Endothelial cell of umbilical vein (primary cell): ENCODE data around the gene CENPK. TPM values are rescaled to one million over a fixed set of nuclear protein-coding genes. Genes with fewer than 3 reads are reported as not detected.

Experiments
- BruUV-seq: library from RNA; stranded (reverse); fragments of 400-500 nt; replicated peaks from 2 replicates; lab custom pipeline; 2021; lab: Mats Ljungman, UMichigan
- CTCF ChIA-PET: fragments of 300-600, 350-600 bp; sonication (Branson Sonifier 250); formaldehyde crosslinking; loops from one replicate; lab custom pipeline; 2021; ENCODE audit warnings: antibody characterized with exemption, inconsistent platforms; lab: Charles Lee
- POLR2A ChIA-PET: fragments of 300-600, 350-600 bp; sonication (Branson Sonifier 250); formaldehyde crosslinking; loops from one replicate; lab custom pipeline; 2021; ENCODE audit warnings: antibody characterized with exemption, inconsistent platforms; lab: Charles Lee
- DNase-seq: peaks from one replicate; pipeline ENCODE4 v3.0.0-alpha.2; 2011; ENCODE audit warnings: low read depth, low spot score
- FAIRE-seq: peaks from 2 replicates; lab custom pipeline; 2011; peaks lifted over from hg19 to GRCh38; lab: Jason Lieb, UNC
- H2AFZ ChIP-seq: 2 replicates; pipeline ENCODE4 v1.6.0; 2012; ENCODE audit warnings: low read depth, low read length, control low read depth, inconsistent platforms
- H3K27ac ChIP-seq: 2 replicates; pipeline ENCODE4 v1.5.1; 2011; ENCODE audit warnings: low read depth, mild to moderate bottlenecking, control low read depth, low read length, moderate library complexity; ENCODE audit not compliant: insufficient read depth
- H3K27me3 ChIP-seq, 2 experiments: 2 replicates each; pipeline versions ENCODE4 v1.6.0 to v1.6.1; 2011; ENCODE audit warnings: low read length in 2 of 2, mixed read lengths in 1 of 2; ENCODE audit not compliant: control insufficient read depth in 2 of 2, insufficient read depth in 2 of 2
- H3K36me3 ChIP-seq, 2 experiments: 2 replicates in 1 of 2; 3 replicates in 1 of 2; pipeline ENCODE4 v1.5.1; 2011; ENCODE audit warnings: low read length in 2 of 2, mild to moderate bottlenecking in 1 of 2, moderate library complexity in 1 of 2; ENCODE audit not compliant: control insufficient read depth in 2 of 2, insufficient read depth in 2 of 2; ENCODE audit errors: extremely low read depth in 1 of 2
- H3K4me1 ChIP-seq: 3 replicates; pipeline ENCODE4 v1.5.1; 2011; ENCODE audit warnings: mild to moderate bottlenecking, low read length; ENCODE audit not compliant: control insufficient read depth, insufficient read depth; ENCODE audit errors: extremely low read depth
- H3K4me2 ChIP-seq: 2 replicates; pipeline ENCODE4 v1.6.1; 2011; ENCODE audit warnings: low read length, control low read depth, mixed read lengths; ENCODE audit not compliant: insufficient read depth
- H3K4me3 ChIP-seq, 3 experiments: fragments of 200-600 bp in 1 of 3; sonication (generic), shearing (Covaris generic) in 1 of 3; replicated peaks in 1 of 3; 2 replicates each; pipeline ENCODE4 v1.5.1; 2011 to 2016; ENCODE audit warnings: control low read depth in 3 of 3, low read length in 3 of 3, mild to moderate bottlenecking in 2 of 3, inconsistent platforms in 1 of 3, low read depth in 1 of 3, moderate library complexity in 1 of 3; ENCODE audit not compliant: insufficient read depth in 1 of 3
- H3K79me2 ChIP-seq: 2 replicates; pipeline ENCODE4 v1.6.0; 2012; ENCODE audit warnings: low read length, inconsistent platforms; ENCODE audit not compliant: control insufficient read depth, insufficient read depth
- H3K9ac ChIP-seq: replicated peaks from 2 replicates; pipeline ENCODE3; 2011; ENCODE audit warnings: low read length, control low read depth; ENCODE audit not compliant: insufficient read depth; ENCODE audit errors: extremely low read depth
- H3K9me1 ChIP-seq: replicated peaks from 3 replicates; pipeline ENCODE4 v1.6.0; 2011; ENCODE audit warnings: mild to moderate bottlenecking, low read length; ENCODE audit not compliant: control insufficient read depth, insufficient read depth; ENCODE audit errors: extremely low read depth
- H3K9me3 ChIP-seq: replicated peaks from 2 replicates; pipeline ENCODE4 v1.5.1; 2012; ENCODE audit warnings: low read length, inconsistent platforms; ENCODE audit not compliant: control insufficient read depth, insufficient read depth
- H4K20me1 ChIP-seq: replicated peaks from 2 replicates; pipeline ENCODE3; 2011; ENCODE audit warnings: mild to moderate bottlenecking, low read length; ENCODE audit not compliant: control insufficient read depth, insufficient read depth; ENCODE audit errors: extremely low read depth
- CTCF ChIP-seq, 2 donors: IDR thresholded peaks; 1 replicate in 1 of 2; 2 replicates in 1 of 2; pipeline ENCODE4 v1.5.1; 2011; ENCODE audit warnings: low read length in 2 of 2, mild to moderate bottlenecking in 2 of 2, moderate library complexity in 2 of 2, control low read depth in 1 of 2, inconsistent platforms in 1 of 2, low read depth in 1 of 2; ENCODE audit not compliant: insufficient read depth in 1 of 2; ENCODE audit errors: extremely low read depth in 1 of 2
- EZH2 ChIP-seq: IDR thresholded peaks from 2 replicates; pipeline ENCODE4 v1.6.1; 2012; ENCODE audit warnings: borderline replicate concordance, low read depth, mild to moderate bottlenecking, moderate library complexity, low read length, inconsistent platforms; ENCODE audit not compliant: severe bottlenecking
- FOS ChIP-seq: IDR thresholded peaks from 2 replicates; pipeline ENCODE4 v1.6.1; 2011; ENCODE audit warnings: mild to moderate bottlenecking, low read length, moderate library complexity, borderline replicate concordance; ENCODE audit not compliant: insufficient read depth
- GATA2 ChIP-seq: IDR thresholded peaks from 2 replicates; pipeline ENCODE4 v1.7.0; 2011; ENCODE audit warnings: low read depth, mild to moderate bottlenecking, moderate library complexity, mixed read lengths, low read length; ENCODE audit not compliant: insufficient read length, insufficient read depth
- JUN ChIP-seq: IDR thresholded peaks from 2 replicates; pipeline ENCODE4 v1.6.1; 2011; ENCODE audit warnings: borderline replicate concordance, low read depth; ENCODE audit not compliant: insufficient read length, insufficient read depth
- MAX ChIP-seq: IDR thresholded peaks from 2 replicates; pipeline ENCODE4 v1.6.1; 2011; ENCODE audit not compliant: insufficient read depth, insufficient read length
- MYC ChIP-seq: IDR thresholded peaks from one replicate; pipeline ENCODE4 v1.6.1; 2011; ENCODE audit warnings: mild to moderate bottlenecking, low read depth, low read length
- POLR2A ChIP-seq: IDR thresholded peaks from 2 replicates; pipeline ENCODE4 v1.6.1; 2012; ENCODE audit warnings: low read depth, mild to moderate bottlenecking, control low read depth, low read length
- POLR2AphosphoS5 ChIP-seq: IDR thresholded peaks from 2 replicates; pipeline ENCODE4 v1.6.1; 2012; ENCODE audit warnings: low read depth, mild to moderate bottlenecking, control low read depth, low read length, moderate library complexity; ENCODE audit not compliant: insufficient read depth
- dilution Hi-C: fragments of 300-500 bp; cut with MboI; formaldehyde crosslinking; loops from one replicate; pipeline ENCODE4 v1.15.0; 2019; ENCODE audit warnings: low sequenced_read_pairs; ENCODE audit not compliant: extremely low pct_ligation_motif_present
- intact Hi-C: fragments of 100-400 bp; cut with micrococcal nuclease; formaldehyde crosslinking; loops from one replicate; pipeline ENCODE4 v1.10.0; 2022
- polyA plus RNA-seq, 4 experiments: library from polyadenylated mRNA; depleted of rRNA in 3 of 4; stranded (reverse) in 3 of 4; unstranded in 1 of 4; fragments of >200 nt; gene quantifications; 2 replicates each; pipeline versions ENCODE4 v1.2.1 to v1.2.3, GENCODE V29; 2011 to 2012; ENCODE audit warnings: missing spikeins in 1 of 4
- total RNA-seq: library from RNA; stranded (reverse); gene quantifications from 2 replicates; pipeline ENCODE4 v1.2.3, GENCODE V29; 2021

The CENPK gene
- total and polyA plus RNA-seq, 2 donors (not counting 3 experiments of a cell fraction or from before 2014, with no cell fraction given): 8.0 to 50.7 TPM

GRCh38 chr5:65535529-65535987 lies 27.4 kb downstream of the CENPK start:
- no peaks in the 10 kb centered on the region for H3K9me1 ChIP-seq
- no peak overlapping the region for H3K27ac ChIP-seq
- H3K79me2 ChIP-seq: no peaks in the 10 kb centered on the region
- H3K4me2 ChIP-seq: no peak overlapping the region
- ChIA-PET POLR2A (no interaction called here), CTCF (interaction anchor here (0.9 to 1.4 kb wide), 4 partner anchors 8 to 576 kb away, joined by 3 to 4 read pairs (median 3); no protein-coding TSS in a partner anchor)
- no TSS peak for BruUV-seq
- intact Hi-C loops: no loop called here
- dilution Hi-C loops: no loop called here
- no peaks in the 10 kb centered on the region for H4K20me1 ChIP-seq
- H3K4me3 ChIP-seq: no peak overlapping the region
- DNase-seq (no peak), FAIRE-seq (no peak)
- H2AFZ ChIP-seq: no peak overlapping the region
- TF ChIP-seq EZH2 (no peak), GATA2 (no peak), POLR2A (no peak), POLR2AphosphoS5 (no peak), JUN (no peak), CTCF (IDR thresholded peaks at IDR 0.05; ENCODE audit: extremely low read depth in 1 of 2, insufficient read depth in 1 of 2, low read depth in 1 of 2, low read length in 2 of 2) (no peak), MYC (no peak), FOS (no peak), MAX (no peak)
- H3K9ac ChIP-seq: no peak overlapping the region
- H3K9me3 ChIP-seq: no peaks in the 10 kb centered on the region
- H3K36me3 ChIP-seq: peaks cover 0 to 2% of the 10 kb centered on the region in 2 experiments
- H3K27me3 ChIP-seq: no peaks in the 10 kb centered on the region
- H3K4me1 ChIP-seq: no peaks in the 10 kb centered on the region
